HEK293 (cell line): ENCODE data around the gene UNC50.

ENCODE experiments used
- CTCF ChIA-PET: fragments of 350-600 bp; formaldehyde crosslinking; extraction: SDS; loops from one replicate; lab custom pipeline; 2021; ENCODE audit warnings: antibody characterized with exemption; lab: Yijun Ruan, JAX
- POLR2A ChIA-PET: fragments of 300-600 bp; formaldehyde crosslinking; extraction: SDS; loops from one replicate; lab custom pipeline; 2020; ENCODE audit warnings: antibody characterized with exemption, inconsistent platforms; lab: Yijun Ruan, JAX
- H3K27ac ChIP-seq: fragments of 200-500 bp; sonication (Bioruptor generic); 2 replicates; pipeline ENCODE4 v1.5.1; 2014; ENCODE audit warnings: low read depth, low read length, control low read depth, inconsistent platforms; ENCODE audit errors: extremely low read depth
- H3K36me3 ChIP-seq, 2 experiments: fragments of 200-500 bp in 1 of 2; sonication (Bioruptor generic) in 1 of 2; 1 replicate in 1 of 2; 2 replicates in 1 of 2; pipeline ENCODE4 v1.5.1; 2014 to 2017; ENCODE audit warnings: inconsistent platforms in 2 of 2, low read length in 2 of 2; ENCODE audit not compliant: control insufficient read depth in 2 of 2, insufficient read depth in 1 of 2
- H3K4me1 ChIP-seq: fragments of 200-500 bp; sonication (Bioruptor generic); 2 replicates; pipeline ENCODE4 v1.5.1; 2014; ENCODE audit warnings: mild to moderate bottlenecking, low read length, inconsistent platforms; ENCODE audit not compliant: control insufficient read depth, insufficient read depth
- H3K4me3 ChIP-seq: 2 replicates; pipeline ENCODE4 v1.5.1; 2011; ENCODE audit warnings: low read depth, mild to moderate bottlenecking, control low read depth, low read length, moderate library complexity
- H3K9me3 ChIP-seq: fragments of 200-500 bp; sonication (Bioruptor generic); 2 replicates; pipeline ENCODE4 v1.5.1; 2014; ENCODE audit warnings: low read depth, low read length, inconsistent platforms; ENCODE audit not compliant: control insufficient read depth, insufficient read depth
- BCL11B ChIP-seq: fragments of 450-650 bp; formaldehyde crosslinking; IDR thresholded peaks from 2 replicates; pipeline ENCODE4 v1.5.1; 2016; ENCODE audit warnings: low read depth, missing biosample characterization, missing genetic modification characterization
- HOXC10 ChIP-seq: sonication (generic); formaldehyde crosslinking; IDR thresholded peaks from 2 replicates; pipeline ENCODE4 v1.8.1; 2023; ENCODE audit warnings: mild to moderate bottlenecking, missing genetic modification reagents
- KLF7 ChIP-seq: fragments of 450-650 bp; formaldehyde crosslinking; IDR thresholded peaks from 2 replicates; pipeline ENCODE4 v1.5.1; 2016; ENCODE audit warnings: missing biosample characterization, missing genetic modification characterization, borderline replicate concordance
- OSR2 ChIP-seq: fragments of 450-650 bp; formaldehyde crosslinking; IDR thresholded peaks from 2 replicates; pipeline ENCODE4 v1.5.1; 2016; ENCODE audit warnings: missing biosample characterization, missing genetic modification characterization
- SALL2 ChIP-seq: fragments of 450-650 bp; formaldehyde crosslinking; IDR thresholded peaks from 2 replicates; pipeline ENCODE4 v1.5.0; 2017; ENCODE audit warnings: missing biosample characterization, mild to moderate bottlenecking, missing genetic modification characterization, borderline replicate concordance
- SCRT1 ChIP-seq: fragments of 450-650 bp; formaldehyde crosslinking; IDR thresholded peaks from 2 replicates; pipeline ENCODE4 v1.5.1; 2016; ENCODE audit warnings: missing biosample characterization, missing genetic modification characterization, borderline replicate concordance
- SCRT2 ChIP-seq: fragments of 450-650 bp; formaldehyde crosslinking; IDR thresholded peaks from 2 replicates; pipeline ENCODE4 v1.5.1; 2016; ENCODE audit warnings: missing biosample characterization, missing genetic modification characterization
- ZBTB1 ChIP-seq: fragments of 450-650 bp; formaldehyde crosslinking; IDR thresholded peaks from 2 replicates; pipeline ENCODE4 v1.5.1; 2016; ENCODE audit warnings: missing biosample characterization, missing genetic modification characterization
- ZBTB10 ChIP-seq: fragments of 450-650 bp; formaldehyde crosslinking; IDR thresholded peaks from 2 replicates; pipeline ENCODE4 v1.5.1; 2016; ENCODE audit warnings: missing biosample characterization, missing genetic modification characterization
- ZNF10 ChIP-seq: fragments of 450-650 bp; formaldehyde crosslinking; IDR thresholded peaks from 2 replicates; pipeline ENCODE4 v1.5.1; 2017; ENCODE audit warnings: missing biosample characterization, missing genetic modification characterization
- ZNF114 ChIP-seq: fragments of 450-650 bp; formaldehyde crosslinking; IDR thresholded peaks from 2 replicates; pipeline ENCODE4 v1.5.0; 2017; ENCODE audit warnings: missing biosample characterization, missing genetic modification characterization
- ZNF133 ChIP-seq: fragments of 450-650 bp; formaldehyde crosslinking; IDR thresholded peaks from 2 replicates; pipeline ENCODE4 v1.5.1; 2016; ENCODE audit warnings: missing biosample characterization, missing genetic modification characterization
- ZNF248 ChIP-seq: fragments of 450-650 bp; formaldehyde crosslinking; IDR thresholded peaks from 2 replicates; pipeline ENCODE4 v1.5.1; 2017; ENCODE audit warnings: missing biosample characterization, missing genetic modification characterization
- ZNF394 ChIP-seq: fragments of 450-650 bp; formaldehyde crosslinking; IDR thresholded peaks from 2 replicates; pipeline ENCODE4 v1.5.1; 2016; ENCODE audit warnings: missing biosample characterization, missing genetic modification characterization, mild to moderate bottlenecking, moderate library complexity, borderline replicate concordance
- ZNF404 ChIP-seq: fragments of 450-650 bp; formaldehyde crosslinking; IDR thresholded peaks from 2 replicates; pipeline ENCODE4 v1.5.1; 2017; ENCODE audit warnings: missing biosample characterization, missing genetic modification characterization
- ZNF423 ChIP-seq: fragments of 450-650 bp; formaldehyde crosslinking; IDR thresholded peaks from 2 replicates; pipeline ENCODE4 v1.5.1; 2016; ENCODE audit warnings: missing biosample characterization, missing genetic modification characterization
- ZNF48 ChIP-seq: fragments of 450-650 bp; formaldehyde crosslinking; IDR thresholded peaks from 2 replicates; pipeline ENCODE4 v1.5.1; 2016; ENCODE audit warnings: missing biosample characterization, missing genetic modification characterization
- ZNF514 ChIP-seq: fragments of 450-650 bp; formaldehyde crosslinking; IDR thresholded peaks from 2 replicates; pipeline ENCODE4 v1.5.1; 2016; ENCODE audit warnings: missing biosample characterization, missing genetic modification characterization
- ZNF521 ChIP-seq: fragments of 450-650 bp; formaldehyde crosslinking; IDR thresholded peaks from 2 replicates; pipeline ENCODE4 v1.5.1; 2017; ENCODE audit warnings: missing biosample characterization, mild to moderate bottlenecking, missing genetic modification characterization
- ZNF548 ChIP-seq: fragments of 450-650 bp; formaldehyde crosslinking; IDR thresholded peaks from 2 replicates; pipeline ENCODE4 v1.5.1; 2016; ENCODE audit warnings: missing biosample characterization, missing genetic modification characterization
- ZNF585B ChIP-seq: fragments of 450-650 bp; formaldehyde crosslinking; IDR thresholded peaks from 2 replicates; pipeline ENCODE4 v1.5.1; 2016; ENCODE audit warnings: missing biosample characterization, missing genetic modification characterization
- ZNF664 ChIP-seq: fragments of 450-650 bp; formaldehyde crosslinking; IDR thresholded peaks from 2 replicates; pipeline ENCODE4 v1.5.1; 2016; ENCODE audit warnings: missing biosample characterization, missing genetic modification characterization
- ZNF704 ChIP-seq: fragments of 450-650 bp; formaldehyde crosslinking; IDR thresholded peaks from 2 replicates; pipeline ENCODE4 v1.5.1; 2016; ENCODE audit warnings: missing biosample characterization, missing genetic modification characterization
- ZNF843 ChIP-seq: fragments of 450-650 bp; formaldehyde crosslinking; IDR thresholded peaks from 2 replicates; pipeline ENCODE4 v1.5.1; 2016; ENCODE audit warnings: missing biosample characterization, missing genetic modification characterization
- TF ChIP-seq, protein P1 (sequence below): fragments of 450-650 bp; formaldehyde crosslinking; IDR thresholded peaks from 2 replicates; pipeline ENCODE4 v1.5.1; 2016; ENCODE audit warnings: missing biosample characterization, missing genetic modification characterization

The UNC50 gene

GRCh38 chr2:98643496-98644100, 35.2 kb downstream of the UNC50 start:
- POLR2A ChIA-PET: no interaction called here
- H3K4me1 ChIP-seq: no peaks in the 10 kb centered on the region
- CTCF ChIA-PET: interaction anchor here (1.0 to 1.1 kb wide), 2 partner anchors 194 to 423 kb away, joined by 3 read pairs; no protein-coding TSS in a partner anchor

DNA sequence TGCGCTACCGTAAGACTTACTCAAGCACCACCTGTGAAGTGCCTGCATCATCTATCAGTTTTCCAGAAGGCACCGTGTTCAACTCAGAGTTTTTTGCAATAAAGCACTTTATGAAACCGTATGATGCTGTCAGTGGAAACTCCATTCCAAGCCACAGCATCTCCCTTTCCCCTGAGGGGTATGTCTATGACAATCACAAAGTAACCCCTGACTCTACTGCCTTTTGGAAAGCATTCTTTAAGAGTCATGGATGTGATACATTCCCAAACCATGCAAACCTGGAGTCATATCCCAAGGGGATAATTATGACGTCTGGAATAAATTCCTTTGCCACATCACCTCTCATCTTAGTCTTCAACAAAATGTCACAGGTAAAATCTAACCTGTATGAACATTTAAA, 39.2 kb downstream of the UNC50 start:
- no peak for TF ChIP-seq BCL11B (tag by site-specific recombination)
- no peak for TF ChIP-seq ZNF133 (tag by site-specific recombination)
- no peak for TF ChIP-seq ZNF394 (tag by site-specific recombination)
- no peak for TF ChIP-seq ZNF423 (tag by site-specific recombination)
- no peak for TF ChIP-seq ZNF521 (tag by site-specific recombination)
- TF ChIP-seq SALL2: no peak
- no peak for TF ChIP-seq ZBTB1
- no peak for TF ChIP-seq SCRT1 (tag by site-specific recombination)
- no peak for TF ChIP-seq ZNF843
- TF ChIP-seq ZNF704 (tag by site-specific recombination): no peak
- TF ChIP-seq HOXC10: no peak
- no peak for TF ChIP-seq ZNF664 (tag by site-specific recombination)
- no peak for TF ChIP-seq ZNF548 (tag by site-specific recombination)
- TF ChIP-seq ZNF404 (tag by site-specific recombination): no peak
- no peak for TF ChIP-seq ZNF585B (tag by site-specific recombination)
- H3K27ac ChIP-seq: no peak overlapping the region
- no peaks in the 10 kb centered on the region for H3K36me3 ChIP-seq
- no peaks in the 10 kb centered on the region for H3K4me1 ChIP-seq
- H3K4me3 ChIP-seq: no peak overlapping the region
- no peaks in the 10 kb centered on the region for H3K9me3 ChIP-seq
- ChIA-PET CTCF (interaction anchor here (0.7 kb wide), 1 partner anchor 317 kb away, joined by 3 read pairs; no protein-coding TSS in a partner anchor), POLR2A (no interaction called here)

More at GRCh38 chr2:98643496-98644100, 35.2 kb downstream of the UNC50 start:
- TF ChIP-seq OSR2 (tag by site-specific recombination) (no peak), ZNF248 (tag by site-specific recombination) (no peak)
- H3K9me3 ChIP-seq: no peaks in the 10 kb centered on the region
- no peak overlapping the region for H3K4me3 ChIP-seq
- no peak overlapping the region for H3K27ac ChIP-seq
- peaks cover 5 to 6% of the 10 kb centered on the region in 2 experiments; a peak in 2 of 3 replicates for H3K36me3 ChIP-seq

DNA sequence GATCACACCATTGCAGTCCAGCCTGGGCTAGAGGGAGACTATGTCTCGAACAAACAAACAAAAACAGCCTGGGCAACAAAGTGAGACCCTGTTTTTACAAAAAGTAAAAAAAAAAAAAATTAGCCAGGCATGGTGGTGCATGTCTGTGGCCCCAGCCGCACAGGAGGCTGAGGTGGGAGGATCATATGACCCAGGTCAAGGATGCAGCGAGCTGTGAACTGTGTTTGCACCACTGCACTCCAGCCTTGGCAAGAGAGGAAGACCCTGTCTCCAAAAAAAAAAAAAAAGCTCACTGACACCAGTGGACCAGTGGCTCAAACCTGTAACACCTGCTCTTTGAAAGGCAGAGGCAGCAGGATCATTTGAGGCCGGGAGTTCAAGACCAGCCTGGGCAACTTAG, 40.1 kb downstream of the UNC50 start:
- CTCF ChIA-PET: interaction anchor here (0.5 to 1.9 kb wide), 9 partner anchors 50 to 417 kb away, joined by 3 to 37 read pairs (median 3); no protein-coding TSS in a partner anchor
- TF ChIP-seq ZNF114 (no peak), KLF7 (no peak), ZNF10 (tag by site-specific recombination) (no peak), SCRT2 (tag by site-specific recombination) (no peak), ZBTB10 (tag by site-specific recombination) (no peak), ZNF48 (tag by site-specific recombination) (no peak), ZNF514 (tag by site-specific recombination) (no peak)
- TF ChIP-seq, protein P1, sequence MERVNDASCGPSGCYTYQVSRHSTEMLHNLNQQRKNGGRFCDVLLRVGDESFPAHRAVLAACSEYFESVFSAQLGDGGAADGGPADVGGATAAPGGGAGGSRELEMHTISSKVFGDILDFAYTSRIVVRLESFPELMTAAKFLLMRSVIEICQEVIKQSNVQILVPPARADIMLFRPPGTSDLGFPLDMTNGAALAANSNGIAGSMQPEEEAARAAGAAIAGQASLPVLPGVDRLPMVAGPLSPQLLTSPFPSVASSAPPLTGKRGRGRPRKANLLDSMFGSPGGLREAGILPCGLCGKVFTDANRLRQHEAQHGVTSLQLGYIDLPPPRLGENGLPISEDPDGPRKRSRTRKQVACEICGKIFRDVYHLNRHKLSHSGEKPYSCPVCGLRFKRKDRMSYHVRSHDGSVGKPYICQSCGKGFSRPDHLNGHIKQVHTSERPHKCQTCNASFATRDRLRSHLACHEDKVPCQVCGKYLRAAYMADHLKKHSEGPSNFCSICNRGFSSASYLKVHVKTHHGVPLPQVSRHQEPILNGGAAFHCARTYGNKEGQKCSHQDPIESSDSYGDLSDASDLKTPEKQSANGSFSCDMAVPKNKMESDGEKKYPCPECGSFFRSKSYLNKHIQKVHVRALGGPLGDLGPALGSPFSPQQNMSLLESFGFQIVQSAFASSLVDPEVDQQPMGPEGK: no peak

More for the DNA sequence above, 40.1 kb downstream of the UNC50 start:
- H3K36me3 ChIP-seq: no peaks in the 10 kb centered on the region
- no peaks in the 10 kb centered on the region for H3K9me3 ChIP-seq
- POLR2A ChIA-PET: no interaction called here
- H3K27ac ChIP-seq: no peak overlapping the region
- H3K4me1 ChIP-seq: no peaks in the 10 kb centered on the region
- no peak overlapping the region for H3K4me3 ChIP-seq
